NCI-H460 (cell line): ENCODE results near the gene THRB. TPM values are rescaled to one million over a fixed set of nuclear protein-coding genes. Genes with fewer than 3 reads are reported as not detected.

Experiments
- DNase-seq: peaks from one replicate; pipeline ENCODE4 v3.0.0-alpha.2; 2016; ENCODE audit warnings: low read depth; ENCODE audit errors: extremely low read depth
- total RNA-seq: library from RNA; depleted of rRNA; stranded (reverse); fragments of >200 nt; shearing (Covaris generic); gene quantifications from 2 replicates; pipeline ENCODE4 v1.2.3, GENCODE V29; 2014

THRB gene
- total RNA-seq, 1 experiment from 2014 or later, result 1.7 TPM

DNA sequence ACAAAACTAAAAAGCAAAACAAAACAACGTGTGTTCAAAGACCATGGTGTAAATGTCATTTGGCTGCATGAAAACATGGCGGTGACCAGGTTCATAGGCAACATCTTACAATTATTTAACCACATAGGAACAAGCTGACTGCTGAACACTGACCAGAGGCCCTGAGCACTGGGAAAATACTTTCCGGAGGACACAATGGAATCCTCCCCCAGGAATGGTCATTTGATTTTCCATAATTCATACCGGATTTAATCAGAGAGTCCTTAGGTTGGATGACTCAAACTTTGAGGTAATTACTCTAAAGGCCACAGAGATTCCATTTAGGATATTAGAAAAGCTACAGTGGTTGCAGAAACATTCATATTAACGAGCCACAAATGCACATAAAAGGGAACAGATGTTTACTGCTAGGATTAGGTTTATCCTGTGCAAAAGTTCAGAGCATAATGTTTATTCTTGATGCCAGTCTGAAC lies 294.8 kb downstream of the THRB start:
- no peak for DNase-seq

DNA sequence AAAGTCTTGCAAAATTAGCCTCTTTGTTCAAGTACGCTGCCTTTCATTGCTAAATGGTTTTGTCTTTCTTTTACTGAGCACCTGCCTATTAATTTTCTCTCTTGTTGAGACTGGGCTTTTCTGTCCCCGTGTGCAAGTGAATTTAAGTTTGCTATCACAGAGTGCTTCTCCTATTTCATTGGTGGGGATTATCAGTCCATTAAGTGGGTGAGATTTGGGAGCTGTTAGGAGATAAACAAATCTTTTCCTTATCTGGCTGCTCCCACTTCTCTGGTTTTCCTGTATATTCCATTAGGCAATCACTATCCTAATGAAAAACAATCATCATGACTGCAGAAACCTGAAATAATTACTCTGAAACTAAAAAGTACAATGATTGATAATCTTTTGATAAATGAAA lies 295.4 kb downstream of the THRB start:
- DNase-seq, result no peak

DNA sequence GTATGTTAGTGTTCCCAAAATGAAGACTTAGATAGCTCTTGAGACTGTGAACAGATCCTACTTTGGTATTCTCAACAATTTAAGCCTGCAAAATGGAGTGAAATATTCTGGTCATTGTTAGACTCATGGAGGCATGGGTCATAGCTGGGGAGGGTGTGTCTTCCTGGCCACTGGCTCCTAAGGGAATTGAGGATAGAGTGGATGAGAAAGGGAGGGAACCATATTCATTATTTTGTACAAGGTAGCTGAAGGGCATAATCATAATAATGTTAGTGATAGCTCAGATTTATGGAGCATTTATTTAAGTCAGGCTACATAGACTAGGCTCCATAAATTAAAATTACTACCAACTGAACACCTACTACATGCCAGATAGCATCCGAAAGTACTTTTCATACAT lies 295.9 kb downstream of the THRB start:
- DNase-seq, result no peak

DNA sequence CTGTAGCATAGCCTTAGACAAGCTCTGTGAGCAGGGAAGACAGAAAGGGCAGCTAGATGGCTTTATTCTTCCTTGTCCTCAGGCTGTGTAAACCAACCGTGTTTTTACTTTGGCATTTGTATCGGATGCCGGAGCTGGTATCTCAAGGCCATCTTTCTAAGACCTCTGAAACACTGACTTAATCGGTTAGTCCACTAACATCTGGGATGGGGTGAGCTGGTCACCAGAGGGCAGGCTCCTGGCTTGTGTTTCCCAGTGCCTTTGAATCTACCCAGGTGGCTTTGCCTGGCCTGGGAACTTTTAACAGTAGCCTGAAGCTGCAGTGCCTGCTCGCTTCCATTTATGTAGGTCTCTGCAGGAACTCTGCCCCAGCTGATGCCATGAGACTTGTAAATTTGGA lies 296.8 kb downstream of the THRB start:
- no peak for DNase-seq

DNA sequence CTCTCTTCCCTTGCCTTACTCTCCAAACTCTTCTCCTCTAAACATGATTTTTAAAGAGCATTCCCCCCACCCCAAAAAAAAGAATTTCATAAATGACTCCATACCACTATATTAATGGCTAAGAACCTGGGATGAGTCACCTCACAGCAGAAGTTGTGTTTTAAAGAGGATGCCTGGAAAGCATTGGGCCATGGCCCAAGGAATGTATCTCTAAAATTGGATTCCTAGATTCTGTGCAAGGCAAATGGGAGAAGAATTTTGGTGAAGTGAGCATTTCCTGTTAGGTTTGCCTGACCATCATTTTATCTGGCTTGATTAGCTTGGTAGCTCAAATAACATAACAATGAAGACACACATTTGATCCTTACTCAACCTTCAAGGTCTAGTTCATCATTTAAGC lies 298.1 kb downstream of the THRB start:
- DNase-seq, result no peak

DNA sequence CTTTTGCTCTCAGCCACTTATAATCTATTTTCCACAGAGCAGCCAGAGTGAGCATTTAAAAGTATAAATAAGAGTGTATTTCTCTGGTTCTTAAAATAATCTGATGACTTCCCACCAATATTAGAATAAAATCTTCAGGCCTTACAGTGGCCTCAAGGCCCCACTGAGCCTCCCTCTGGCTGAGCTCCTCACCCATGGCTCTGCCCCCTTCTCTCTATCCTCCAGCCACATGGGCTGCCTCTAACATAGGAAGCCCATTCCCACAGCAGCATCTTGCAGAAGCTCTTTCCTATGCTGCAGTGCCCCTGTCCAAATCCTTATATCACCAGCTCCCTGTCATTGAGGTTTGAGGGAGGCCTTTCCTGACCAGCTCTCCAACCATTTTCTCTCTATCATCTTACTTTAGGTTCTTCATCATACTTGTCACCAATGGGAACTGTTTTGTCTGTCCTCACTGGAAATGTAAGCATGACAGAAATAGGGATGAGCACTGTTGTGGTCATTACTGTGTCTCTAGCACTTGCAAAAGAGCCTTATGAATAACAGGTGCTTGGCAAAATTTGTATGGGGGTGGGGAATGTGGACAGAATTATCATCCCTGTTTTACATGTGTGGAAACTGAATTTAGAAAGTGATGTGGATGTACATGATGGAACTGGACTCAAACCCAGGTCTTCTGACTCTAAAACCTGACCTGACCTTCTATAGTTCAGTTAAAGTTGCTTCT lies 299.0 kb downstream of the THRB start:
- DNase-seq, result no peak

DNA sequence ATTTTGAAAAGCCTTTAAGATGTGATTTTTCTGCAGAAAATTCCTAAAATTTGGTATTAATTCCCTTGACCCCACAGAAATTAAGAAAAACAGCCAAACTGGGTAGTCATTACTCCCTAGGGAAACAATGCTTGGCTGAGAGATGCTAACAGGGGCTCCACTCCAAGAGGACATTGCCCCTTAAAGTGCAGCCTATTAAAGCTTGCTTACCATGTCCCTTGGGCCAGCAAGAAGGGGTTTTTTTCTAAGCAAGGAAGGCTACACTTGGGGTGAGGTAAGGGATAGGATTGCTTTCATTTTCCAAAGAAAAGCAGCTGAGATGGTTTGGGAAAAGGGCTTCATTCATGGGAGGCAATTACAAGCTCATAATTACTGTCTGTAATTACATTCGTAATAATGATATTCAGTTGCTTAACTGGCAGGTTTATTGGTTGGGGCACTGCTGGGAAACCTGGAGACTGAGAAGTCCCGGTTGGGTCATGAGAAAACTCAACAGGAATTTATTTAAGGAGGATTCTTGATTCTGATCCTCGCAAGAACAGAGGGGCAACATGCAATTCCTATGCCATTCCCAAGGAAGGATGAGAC lies 302.1 kb downstream of the THRB start:
- DNase-seq, result no peak

DNA sequence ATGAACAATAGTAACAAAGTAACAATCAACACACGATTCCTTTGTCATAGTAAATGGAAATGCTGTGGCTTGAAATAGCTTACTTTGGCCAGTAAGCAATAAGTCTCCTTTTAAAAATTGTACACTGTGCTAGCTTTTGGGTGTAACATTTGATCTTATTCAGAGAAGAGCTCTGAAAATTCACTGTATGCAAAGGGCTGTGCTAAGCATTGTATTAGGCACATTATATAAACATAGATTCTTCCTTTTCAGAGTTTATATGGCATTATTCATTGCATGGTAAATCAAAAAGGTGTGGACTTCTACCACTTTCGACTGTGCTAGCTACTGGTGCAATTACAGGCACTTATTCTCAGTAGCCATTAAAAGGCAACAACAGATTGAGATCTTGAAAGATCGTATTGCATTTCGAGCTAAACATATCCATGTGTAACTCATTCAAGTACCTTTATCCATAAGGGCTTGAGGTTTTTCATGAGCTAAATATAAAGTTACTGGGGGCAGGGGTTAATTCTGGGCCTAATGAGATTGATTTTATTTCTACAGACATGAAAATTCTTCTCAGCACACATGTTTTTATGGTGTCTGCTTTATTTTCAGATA lies 302.7 kb downstream of the THRB start:
- no peak for DNase-seq

DNA sequence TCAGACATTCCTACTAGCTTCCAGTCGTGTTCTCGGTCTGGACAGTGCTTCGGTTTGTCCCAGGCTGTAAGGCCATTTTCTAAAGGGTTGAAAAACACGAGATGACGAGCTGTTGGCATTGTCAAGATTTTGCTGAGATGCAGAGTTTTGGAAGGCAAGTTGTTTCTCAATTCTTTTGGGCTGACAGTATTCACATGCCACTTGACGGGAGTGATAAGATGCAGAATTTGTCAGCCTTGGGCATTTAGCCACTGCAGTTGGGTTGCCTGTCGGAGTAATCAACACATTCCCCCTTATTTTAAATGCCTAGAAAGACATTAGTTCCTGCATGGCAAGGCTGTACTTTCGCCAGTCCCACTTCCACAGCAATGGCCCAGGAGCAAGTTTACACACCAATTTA lies 304.4 kb downstream of the THRB start:
- no peak for DNase-seq

DNA sequence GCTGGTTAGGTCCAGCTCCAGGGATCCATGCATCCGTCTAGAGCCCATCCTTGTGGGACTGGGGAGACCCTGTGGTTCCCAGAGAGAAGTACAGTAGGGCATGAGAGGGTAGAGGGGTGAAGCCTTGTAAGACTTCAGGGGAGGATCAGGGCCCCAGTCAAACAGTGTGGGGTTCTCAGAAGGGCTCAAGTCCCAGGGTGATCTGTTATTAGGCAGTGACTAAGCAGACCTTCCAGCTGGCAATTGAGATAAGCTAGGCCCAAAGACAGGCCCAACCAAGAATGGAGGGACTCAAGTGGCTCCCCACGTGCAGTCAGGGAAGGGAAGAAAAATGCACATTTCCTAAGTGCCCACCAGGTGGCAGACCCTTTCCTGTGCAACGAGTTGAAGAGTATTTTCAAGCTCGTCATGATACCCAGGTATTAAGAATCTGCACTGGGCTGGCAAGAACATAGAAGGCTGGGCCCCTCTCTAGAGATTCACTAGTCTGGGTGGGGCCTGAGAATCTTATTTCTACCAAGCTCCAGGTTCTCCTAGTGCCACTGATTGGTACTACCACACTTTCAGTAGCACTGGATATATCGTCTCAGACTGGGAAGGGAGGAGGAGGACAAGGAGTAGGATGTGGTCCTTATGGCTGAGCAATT lies 308.8 kb downstream of the THRB start:
- peak; percentile 28 for DNase-seq

DNA sequence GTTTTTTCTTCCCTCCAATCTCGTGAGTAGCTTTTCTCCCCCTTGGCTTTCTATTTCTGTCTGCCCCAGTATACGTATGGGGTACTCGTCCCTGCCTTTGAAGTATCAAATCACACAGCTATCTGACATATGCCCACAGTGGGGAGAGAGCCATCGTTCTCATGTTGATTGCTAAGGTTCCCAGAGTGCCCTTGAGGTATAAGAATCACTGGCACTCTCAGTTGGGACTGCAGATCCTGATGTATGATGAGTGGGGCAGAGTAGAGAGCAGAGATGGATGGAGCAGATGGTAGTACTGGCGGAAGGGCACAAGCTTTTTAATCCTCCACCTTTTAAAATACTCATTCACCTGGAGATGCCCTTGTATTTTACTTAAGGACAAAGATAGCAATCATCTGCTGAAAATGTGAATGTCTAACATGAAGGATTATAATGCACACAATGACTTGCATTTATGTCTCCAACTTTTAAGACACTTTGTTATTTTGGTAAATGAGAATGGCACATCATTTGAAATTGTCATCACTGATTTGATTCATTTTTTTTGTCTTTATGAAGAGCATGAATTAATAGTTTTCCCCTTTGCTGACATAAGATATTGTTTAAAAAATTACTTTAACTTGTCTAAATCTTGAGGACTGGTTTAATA lies 310.0 kb downstream of the THRB start:
- no peak for DNase-seq

DNA sequence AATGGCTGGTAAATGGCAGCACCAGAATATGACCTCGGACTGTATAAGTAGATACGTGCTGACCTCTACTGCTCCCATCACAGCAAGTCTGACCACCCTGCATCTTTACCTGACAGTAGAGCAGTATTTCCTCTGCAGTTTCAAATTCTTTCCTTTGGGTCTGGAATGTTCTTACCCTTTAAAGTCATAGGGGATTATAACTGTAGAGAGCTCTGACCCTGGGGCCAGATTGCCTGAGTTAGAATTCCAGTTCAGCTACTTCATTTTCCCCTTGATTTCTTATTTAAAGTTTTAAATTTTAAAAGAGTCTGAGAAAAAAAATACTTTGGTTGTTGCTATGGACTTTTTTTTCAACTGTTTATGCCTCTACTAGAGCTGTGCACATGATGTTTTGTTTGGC lies 311.9 kb downstream of the THRB start:
- DNase-seq, result no peak

DNA sequence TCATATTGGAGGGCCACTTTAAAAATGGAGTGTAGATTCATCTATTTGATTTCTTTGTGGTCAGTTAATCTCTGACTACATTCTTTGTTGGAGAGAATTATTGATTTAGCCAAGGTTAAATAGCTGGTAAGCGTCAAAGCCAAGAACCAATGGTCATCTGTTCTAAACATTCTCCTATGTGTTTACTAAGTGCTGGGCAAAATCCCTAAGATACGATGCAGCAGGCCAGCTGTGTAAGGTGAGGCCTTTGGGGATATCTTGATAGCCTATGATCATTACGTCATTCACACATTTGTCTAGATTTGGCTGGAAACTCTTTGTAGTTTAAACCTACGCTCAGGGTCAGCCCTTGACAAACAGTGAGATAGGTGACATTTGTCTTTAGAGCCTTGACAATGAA lies 313.4 kb downstream of the THRB start:
- no peak for DNase-seq

DNA sequence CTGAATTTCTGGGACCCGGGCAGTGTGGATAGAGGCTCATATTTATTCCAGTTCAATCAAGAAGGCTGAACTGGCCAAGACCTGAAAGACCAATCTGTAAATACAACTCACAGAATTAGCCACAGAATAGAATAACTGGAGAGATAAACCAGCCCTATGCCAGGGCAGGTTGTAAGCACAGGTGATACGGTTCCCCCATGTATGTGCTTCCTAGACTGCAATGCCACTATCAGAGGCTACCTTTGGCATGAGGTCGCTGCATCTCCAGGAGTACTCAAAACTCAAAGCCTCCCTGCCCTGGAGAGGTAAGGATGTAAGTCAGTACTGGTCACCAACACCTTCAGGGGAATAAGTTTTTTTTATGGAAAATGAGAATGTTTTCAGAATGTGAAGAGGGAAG lies 314.0 kb downstream of the THRB start:
- DNase-seq, result no peak

DNA sequence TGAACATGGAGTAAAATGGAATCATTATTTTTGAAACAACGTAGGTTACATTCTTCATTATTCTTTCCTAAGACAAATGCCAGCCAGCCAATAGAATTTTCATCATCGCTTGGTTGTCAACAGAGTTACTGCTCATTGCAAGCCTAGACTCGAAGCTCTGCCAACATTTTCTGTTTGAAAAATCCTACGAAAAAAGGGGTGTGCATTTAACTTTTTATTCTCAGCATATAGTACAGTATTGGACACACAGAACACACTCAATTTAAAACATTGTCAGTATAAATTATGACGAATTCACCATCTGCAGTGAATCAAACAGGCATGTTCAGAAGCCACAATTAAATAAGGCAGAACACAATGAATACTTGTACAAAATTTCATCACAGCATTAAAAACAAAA lies 317.4 kb downstream of the THRB start:
- DNase-seq, result no peak

DNA sequence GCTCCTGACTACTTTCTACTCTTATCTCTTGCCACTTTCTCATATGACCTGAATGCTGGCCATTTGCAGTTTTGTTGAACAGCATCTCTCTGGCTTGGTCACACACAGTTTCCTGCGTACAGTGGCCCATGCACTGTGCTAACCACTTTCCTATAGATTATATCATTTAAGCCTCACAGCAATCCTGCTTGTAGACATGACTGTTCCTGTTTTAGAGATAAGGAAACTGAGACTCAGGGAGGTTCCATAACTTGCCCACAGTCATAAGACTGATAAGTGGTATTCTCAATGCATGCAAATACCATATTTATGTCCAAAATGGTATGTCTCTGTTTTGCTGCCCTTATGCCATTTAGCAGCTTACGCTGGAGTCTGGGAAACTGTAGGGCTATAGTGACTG lies 320.0 kb downstream of the THRB start:
- no peak for DNase-seq

DNA sequence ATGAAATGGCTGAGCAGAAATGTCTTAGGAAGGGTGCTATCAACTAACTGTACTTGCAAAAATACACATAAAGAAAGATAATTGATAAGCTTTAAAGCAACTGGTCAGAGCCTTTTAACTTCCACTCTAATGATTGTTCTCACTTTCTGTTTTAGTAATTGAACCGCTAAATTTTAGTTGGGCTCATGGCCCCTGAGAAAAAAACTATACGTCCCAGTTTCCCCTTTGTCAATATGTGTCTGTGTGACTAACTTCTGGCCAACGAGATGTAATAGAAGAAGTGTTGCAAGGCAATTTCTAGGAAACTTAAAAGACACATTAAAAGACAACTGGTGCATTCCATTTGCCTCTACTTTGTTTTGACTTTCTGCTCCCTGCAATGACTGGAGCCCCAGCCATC lies 325.7 kb downstream of the THRB start:
- DNase-seq, result no peak

DNA sequence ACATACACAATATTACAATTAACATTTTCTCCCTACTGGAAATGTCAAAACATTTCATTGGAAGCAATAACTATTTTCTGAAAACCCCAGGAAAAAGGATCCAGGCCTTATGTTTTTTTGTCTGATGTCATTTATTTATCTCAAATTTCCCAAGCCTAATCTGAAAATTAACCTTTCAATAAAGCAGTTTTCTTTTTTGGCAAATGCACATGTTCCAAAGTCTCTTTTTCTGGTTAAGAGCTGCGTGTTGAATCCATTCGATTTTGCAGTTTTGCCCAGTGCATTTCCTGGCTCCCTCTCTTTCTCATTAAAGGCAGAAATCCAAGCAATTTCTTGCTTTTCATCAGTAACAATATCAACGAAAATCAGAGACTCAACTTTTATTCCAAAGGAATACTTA lies 327.2 kb downstream of the THRB start:
- DNase-seq, result no peak

DNA sequence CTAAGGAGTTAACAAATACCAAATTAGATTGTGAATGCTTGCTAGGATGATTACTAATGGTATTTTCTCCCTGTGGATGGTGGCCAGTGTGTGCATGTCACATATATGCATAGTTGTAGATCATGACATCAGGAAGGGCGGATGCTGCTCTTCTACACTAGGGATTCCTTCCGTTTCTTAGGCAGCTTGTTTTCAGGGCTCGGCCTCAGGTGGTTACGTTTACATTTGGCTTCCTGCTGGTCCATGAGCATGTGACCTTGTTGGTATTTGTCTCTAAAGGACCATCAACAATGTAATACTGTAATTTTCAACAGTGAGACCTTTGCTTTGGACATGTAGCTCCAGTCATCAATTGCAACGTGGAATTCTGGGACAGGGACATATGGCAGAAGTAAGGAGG lies 328.1 kb downstream of the THRB start:
- no peak for DNase-seq

DNA sequence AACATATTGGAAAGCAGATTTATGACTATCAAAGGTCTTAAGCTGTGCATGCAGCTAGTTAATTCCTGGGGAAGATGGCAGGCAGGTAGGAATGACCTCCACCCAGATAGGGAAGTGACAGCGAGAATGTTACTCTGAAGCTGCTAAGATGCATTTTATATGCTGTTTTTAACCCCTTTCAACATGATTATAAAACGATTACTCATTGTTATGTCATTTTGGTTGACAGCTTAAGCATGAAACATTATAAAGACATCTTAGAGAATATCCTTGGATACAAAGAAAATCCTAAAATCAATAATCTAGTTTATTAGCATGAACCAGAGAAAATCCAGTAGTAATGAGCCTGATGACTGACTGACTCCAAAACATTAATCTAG lies 329.1 kb downstream of the THRB start:
- DNase-seq, result no peak

DNA sequence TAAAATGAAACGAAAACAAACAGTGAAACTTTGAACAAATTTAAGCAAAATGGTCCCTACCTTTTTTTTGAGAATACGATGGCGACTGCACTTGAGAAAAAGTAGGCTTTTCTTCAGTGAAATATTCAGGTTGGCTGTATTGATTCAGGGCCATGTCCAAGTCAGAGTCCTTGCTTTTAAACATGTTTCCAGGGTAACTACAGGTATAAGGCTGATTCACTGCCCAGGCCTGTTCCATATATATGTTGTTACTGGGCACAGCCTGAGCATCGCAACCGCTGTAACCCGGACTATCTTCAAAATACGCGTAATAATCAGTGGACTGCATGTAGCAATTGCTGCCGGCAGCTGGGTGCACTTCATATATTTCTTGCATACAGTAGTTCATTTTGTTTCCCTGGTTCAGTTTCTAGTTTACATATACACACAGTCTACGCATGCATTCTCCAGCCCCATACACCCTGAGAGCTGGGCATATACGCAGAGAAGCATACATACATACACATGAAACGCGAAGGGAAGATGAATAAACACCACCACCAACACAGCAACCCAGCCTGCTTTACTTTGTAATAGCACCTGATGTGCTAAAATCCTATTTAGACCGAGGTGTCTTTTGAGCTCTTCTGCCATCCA lies 329.6 kb downstream of the THRB start:
- no peak for DNase-seq
